Inflammatory macrophage treated with lipopolysaccharide for 1 hour (primary cell): ENCODE measurements around the gene PHF5A.

Experiments
- DNase-seq, 2 donors: peaks; one replicate each; pipeline ENCODE4 v3.0.0-alpha.2; 2020 to 2022

The PHF5A gene, protein sequence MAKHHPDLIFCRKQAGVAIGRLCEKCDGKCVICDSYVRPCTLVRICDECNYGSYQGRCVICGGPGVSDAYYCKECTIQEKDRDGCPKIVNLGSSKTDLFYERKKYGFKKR

DNA sequence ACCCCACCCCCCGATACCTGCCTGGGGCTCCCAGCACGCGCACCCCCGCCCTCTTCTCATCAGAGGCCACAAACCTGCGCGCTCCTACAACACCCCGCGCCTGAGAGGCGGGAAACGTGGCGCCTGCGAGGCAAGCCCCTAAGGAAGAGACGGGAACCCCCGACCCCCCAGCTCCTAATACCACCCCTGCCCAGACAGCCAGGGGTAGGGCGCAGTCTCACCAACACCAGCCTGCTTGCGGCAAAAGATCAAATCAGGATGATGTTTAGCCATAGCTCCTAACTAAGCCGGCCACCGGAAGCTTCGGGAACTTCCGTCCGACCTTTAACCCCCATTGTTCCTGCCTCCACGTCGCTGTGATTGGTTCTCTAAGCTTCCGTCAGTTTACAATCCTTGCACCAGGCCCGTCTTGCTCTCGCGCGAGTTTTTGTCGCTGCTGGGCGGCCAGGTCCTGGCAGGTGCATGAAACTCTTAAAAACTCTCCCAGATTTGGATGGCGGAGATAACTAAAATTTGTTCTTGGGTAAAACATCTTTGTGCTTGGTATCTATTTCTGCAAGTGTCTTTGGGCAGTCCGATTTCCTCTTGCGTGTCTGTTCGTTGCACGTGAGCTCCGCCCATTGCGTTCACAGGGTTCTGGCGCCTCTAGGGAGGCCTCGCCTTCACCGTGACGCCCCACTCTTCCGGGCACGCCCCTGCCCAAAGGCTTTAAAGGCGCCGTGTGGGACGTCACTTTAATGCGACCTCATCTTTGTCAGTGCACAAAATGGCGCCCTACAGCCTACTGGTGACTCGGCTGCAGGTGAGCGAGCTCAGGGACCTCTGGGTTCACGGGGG, at the start of gene PHF5A, which contains the start of gene ACO2:
PHF5A (minus strand) TSS at position 312 of the 837 bp plus-strand sequence; CDS start at position 273, 39 bp downstream.
ACO2 (plus strand) TSS at position 737 of the 837 bp plus-strand sequence; CDS start at position 767, 30 bp downstream.
- peak; percentile 94 to 100 for DNase-seq

DNA sequence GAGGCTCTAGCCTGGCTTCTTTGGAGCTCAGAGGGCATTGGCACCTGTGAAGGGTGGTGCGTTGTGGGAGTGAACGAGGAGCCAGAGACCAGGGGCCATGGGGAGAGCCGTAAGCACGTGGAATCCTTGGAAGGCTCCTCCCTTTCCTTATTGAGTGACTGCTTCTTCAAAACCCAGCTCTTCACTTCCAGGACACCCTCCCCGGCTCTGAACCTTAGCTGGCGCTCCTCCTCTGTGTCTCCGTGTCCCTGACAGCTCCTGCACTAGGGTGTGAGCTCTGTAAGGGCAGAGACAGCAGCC, 49.5 kb upstream of the PHF5A start:
- no peak for DNase-seq

DNA sequence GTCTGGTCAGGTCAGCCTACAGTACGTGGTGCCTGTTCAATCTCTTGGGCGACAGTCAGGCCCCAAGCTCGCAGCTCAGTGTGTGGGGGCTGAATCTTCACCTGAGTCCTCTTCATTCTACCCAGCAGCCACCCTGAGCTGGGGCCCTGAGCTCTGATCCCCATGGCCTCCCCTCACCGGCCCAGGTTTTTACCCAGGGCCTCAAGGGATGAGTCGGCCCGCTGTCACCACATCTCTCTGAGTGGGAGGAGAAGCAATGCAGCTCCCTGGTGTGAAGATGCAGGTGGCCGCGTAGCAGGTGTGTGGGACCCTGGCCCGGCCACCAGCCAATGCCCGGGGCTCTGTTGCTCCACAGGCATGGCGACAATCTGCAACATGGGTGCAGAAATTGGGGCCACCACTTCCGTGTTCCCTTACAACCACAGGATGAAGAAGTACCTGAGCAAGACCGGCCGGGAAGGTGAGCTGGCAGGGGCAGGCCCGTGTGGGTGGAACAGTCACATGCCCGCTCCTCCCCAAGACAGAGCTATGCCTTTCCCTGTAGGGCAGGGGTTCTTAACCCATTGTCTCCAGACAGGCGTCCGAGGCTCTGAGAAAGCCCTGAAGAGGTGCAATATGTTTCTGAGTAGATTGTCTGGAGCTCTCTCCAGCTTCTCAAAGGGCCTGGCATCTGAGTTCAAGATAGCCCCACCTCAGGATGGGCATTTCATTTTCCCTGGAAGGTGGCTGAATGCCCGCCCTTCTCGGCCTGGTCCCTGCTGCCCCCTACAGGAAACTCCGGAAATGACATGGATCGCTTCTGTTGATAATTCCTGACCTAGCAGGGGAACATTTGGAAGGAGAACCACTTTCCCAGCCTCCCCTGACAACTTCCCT, 48.9 kb upstream of the PHF5A start:
- peak in 1 of 2 donors; percentile 70 for DNase-seq

DNA sequence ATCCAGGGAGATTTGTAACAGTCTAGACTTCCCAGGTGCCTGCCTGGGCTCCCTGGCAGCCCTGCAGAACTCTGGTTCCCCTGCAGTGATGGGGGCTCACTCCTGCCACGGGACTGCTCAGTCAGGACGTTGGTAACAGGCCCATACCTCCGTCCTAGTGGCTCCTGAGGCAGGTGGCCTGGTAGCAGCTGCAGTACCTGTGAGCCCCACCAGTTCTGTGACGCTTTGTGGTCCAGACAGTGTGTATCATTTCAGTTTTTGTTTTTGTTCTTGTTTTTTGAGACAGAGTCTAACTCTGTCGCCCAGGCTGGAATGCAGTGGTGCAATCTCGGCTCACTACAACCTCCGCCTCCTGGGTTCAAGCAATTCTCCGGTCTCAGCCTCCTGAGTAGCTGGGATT, 48.0 kb upstream of the PHF5A start:
- DNase-seq, result no peak

DNA sequence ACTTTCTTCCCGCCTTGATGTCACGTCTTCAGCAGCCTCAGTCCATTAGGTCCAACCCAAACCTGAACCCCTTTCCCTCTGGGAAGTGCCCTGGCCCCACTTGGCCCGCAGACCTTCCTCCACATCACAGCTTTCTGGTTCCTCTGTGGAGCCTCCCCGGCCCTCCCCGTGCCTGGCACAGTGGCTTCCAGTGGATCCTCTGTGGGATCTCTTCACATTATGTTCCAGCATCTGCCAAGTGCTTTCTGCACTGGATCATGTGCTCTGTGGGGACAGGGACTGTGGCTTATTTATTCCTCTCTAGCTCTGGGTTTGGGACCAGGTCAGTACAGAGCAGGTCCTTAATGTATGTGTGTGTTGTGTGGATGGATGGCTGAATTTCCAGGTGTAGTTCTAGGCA, 44.9 kb upstream of the PHF5A start:
- DNase-seq, result no peak

DNA sequence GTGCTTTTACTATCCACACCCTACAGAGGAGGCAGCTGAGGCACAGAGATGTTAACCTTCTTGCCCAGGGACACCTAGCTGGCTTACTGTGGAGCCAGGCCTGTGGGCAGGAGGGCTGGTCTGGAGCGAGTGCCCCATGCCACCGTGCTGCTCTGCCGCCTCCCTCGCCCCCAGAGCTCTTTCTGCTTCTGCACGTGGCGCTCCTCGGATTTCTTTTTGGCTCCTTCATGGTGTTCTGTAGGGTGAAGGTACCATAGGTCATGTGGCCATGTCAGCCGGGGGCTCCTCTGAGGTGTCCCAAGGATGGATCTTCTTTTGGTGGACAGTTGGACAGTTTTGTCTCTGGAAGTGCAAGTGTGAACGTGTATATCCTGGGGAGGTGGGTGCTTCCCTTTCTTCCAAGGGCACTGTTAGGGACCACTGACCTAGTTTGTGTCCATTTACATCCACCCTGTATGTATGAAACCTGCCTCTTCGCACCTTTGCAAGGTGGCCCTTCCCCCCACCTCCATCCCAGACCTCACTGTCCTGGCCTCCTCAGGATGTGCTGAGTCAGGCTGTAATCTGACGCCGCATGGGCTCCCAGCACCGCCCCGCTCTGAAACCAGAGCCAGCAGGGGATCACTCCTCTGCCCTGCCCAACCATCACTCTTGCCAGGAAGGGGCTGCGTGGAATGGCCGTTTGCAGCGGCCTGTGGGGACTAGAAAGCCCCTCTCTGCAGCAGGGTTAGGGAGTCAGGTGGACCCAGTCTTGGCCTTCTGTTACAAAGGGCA, 44.1 kb upstream of the PHF5A start:
- DNase-seq, result no peak

DNA sequence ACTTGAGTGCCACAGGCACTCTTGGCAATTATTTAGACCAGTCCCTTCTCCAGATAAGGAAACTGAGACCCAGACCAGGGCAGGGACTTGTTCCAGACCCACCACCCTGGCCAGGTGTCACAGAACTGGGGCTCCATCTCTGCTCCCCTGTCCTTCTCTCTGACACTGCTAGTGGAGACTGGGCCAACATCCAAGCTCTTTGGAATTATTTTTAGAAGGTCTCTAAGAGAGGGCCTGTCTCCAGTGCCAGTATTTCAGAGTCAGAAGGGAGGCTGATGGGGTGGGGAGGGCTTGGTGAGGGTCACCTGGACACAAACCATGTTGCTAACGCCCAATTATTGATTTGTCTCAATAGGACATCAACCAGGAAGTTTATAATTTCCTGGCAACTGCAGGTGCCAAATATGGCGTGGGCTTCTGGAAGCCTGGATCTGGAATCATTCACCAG, 43.1 kb upstream of the PHF5A start:
- no peak for DNase-seq

DNA sequence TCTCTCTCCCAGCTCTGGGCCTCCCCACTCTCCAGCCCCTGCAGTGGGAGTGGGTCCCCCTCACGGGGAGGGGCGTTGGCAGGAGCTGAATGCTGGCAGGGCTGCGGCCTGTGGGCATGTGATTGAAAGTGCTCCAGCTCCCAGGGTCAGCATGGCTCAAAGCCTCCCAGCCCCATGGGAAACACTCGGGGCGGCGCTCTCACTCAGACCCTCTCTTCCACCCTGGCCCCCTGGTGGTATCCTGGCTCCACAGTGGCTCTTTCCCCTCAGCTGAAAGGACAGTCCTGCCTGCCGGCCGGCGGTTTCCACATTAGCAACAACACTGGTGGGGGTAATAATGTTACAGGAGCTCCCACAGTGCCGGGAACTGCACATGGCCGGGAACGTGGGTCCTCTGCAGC, 40.3 kb upstream of the PHF5A start:
- DNase-seq, result no peak

DNA sequence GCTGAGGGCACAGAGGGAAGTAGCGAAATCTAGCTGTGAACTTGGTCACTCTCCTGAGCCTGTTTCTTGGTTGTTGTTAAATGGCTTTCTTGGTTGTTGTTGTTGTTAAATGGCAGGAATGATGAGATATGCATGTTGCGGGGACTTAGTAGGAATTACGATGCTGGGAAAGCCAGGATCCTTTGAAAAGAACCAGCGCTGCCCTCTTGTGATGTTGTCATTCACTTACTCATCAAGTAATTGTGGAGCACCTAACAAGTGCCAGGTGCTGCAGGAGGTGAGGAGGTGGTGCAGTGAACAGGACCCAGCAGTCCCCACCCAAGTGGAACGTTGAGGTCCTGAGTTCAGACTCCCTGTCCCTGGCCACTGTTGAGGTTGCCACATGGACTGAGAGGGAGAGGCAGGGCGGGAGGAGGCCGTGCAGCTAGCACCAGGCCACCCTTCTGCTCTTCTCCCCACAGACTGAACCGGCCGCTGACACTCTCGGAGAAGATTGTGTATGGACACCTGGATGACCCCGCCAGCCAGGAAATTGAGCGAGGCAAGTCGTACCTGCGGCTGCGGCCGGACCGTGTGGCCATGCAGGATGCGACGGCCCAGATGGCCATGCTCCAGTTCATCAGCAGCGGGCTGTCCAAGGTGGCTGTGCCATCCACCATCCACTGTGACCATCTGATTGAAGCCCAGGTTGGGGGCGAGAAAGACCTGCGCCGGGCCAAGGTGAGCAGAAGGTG, 39.0 kb upstream of the PHF5A start:
- no peak for DNase-seq

DNA sequence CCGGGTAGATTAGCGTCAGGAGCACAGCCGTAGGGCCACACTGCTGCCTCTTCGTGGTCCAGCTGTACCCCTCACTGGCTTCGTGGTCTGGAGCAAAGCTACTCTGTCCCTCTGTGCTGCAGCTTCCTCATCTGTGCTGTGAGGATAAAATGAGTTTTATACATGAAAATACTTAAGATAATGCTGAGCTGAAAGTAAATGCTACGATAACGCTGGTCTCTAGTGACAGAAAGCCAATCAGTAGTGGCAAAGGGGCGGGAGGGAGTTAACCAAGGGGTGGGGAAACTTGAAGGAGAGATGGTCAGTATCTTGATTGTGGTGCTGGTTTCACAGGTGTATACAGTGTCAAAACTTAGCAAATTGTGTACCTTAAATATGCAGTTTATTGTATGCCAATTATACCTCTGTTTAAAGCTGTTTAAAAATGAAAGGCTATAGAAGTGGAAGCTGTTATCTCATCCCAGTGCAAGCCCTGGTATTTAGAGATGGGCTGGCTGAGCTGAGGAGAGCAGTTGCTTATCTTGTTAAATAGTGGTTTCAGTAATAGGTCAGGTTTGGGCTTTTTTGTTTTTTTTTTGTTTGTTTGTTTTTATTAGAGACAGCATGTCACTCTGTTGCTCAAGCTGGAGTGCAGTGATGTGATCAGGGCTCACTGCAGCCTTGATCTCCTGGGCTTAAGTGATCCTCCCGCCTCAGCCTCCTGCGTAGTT, 37.2 kb upstream of the PHF5A start:
- DNase-seq, result no peak

DNA sequence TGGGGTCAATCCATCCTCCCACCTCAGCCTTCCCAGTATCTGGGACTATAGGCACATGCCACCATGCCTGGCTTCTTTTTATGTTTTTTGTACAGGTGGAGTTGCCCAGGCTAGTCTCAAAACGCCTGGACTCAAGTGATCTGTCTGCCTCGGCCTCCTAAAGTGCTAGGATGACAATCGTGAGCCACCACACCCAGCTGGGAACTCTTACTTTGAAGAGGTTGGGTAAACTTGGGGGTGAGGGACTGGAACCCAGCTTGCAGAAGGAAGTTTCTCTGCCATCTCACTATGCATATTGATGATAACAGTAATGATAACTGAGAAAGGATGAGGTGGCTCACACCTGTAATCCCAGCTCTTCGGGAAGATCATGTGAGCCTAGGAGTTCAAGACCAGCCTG, 36.3 kb upstream of the PHF5A start:
- no peak for DNase-seq

DNA sequence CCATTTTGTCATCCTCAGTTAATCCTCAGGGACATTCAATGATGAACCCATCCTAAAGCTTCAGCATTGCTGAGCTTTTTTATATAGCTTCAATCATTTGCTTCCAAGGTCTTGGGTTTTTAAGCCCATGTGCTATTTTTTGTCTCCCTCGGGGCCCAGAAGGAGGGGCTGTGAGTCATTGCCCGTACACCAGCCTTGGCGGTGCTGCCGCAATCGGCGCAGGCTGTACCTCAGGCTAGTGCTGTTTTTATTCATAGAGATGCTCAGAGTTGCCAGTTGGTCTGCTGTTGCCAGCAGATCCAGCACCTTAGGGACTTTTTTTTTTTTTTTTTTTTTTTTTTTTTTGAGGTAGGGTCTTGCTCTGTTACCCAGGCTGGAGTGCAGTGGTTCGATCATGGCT, 35.9 kb upstream of the PHF5A start:
- DNase-seq, result no peak

DNA sequence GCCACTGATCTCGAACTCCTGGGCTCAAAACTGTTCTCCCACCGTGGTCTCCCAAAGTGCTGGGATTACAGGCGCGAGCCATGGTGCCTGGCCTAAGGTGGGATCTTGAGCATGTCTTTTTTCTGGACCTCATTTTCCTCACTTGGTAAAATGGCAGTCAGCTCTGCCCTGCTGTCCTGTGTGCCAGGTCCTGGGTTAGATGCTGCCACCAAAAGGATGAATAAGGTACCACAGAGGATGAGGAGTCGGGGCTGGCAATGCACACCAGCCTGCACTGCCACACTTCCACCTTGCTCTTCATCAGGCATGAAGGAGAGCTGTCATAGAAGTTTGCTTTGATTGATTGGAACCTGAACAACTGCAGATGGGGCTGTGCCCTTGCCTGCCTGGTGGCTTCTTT, 32.7 kb upstream of the PHF5A start:
- no peak for DNase-seq

DNA sequence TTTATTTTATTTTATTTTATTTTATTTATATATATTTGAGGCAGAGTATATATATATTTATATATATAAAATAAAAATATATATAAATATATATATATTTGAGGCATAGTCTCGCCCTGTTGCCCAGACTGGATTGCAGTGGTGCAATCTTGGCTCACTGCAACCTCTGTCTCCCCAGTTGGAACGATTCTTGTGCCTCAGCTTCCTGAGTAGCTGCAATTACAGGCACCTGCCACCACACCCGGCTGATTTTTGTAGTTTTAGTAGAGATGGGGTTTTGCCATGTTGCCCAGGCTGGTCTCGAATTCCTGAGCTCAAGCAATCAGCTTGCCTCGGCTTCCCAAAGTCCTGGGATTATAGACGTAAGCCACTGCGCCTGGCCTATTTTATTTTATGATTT, 31.8 kb upstream of the PHF5A start:
- DNase-seq, result no peak

DNA sequence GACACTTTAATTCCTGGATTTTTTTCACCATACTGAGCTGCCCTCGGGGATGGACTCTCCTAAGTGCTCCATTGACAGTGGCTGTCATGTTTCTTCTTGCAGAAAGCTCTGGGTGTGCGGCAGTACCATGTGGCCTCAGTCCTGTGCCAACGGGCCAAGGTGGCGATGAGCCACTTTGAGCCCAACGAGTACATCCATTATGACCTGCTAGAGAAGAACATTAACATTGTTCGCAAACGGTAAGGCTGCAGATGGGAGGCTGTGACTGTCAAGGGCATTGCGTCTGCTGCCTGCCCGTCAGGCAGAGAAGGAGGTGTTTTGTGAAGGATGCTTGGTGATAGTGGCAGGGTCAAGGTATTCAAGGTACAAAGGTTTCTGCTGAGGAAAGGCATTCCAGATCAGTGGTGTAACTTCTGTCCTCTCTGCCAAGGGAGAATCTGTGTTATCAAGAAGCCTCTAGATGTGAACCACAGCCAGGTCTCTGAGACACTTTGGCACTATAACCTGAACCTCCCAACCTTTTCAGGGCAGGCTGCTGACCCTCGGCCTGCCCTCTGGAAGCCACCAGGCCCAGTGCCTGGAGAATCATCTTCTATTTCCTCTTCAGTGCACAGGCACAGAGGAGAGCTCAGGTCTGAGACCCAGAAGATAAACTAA, 31.3 kb upstream of the PHF5A start:
- DNase-seq, result no peak

DNA sequence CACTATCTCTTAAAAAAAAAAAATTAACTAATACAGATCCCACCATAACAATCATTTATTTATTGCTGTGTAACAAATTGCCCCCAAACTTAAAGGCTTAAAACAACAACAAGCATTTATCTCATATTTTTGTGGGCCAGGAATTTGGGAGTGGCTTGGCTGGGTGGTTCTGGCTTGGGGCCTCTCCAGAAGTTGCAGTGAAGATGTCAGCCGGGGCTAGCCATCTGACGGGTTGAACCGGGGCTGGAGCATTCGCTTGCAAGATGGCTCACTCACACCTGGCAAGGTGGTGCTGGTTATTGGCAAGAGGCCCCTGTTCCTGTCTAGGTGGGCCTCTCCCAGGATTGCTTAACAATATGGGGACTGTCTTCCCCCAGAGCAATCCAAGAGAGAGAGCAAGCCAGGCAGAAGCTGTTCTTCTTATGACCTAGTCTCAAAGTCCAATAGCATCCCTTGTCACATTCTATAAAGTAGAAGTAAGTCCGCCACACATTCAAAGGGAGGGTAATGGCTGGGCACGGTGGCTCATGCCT, 29.9 kb upstream of the PHF5A start:
- no peak for DNase-seq

DNA sequence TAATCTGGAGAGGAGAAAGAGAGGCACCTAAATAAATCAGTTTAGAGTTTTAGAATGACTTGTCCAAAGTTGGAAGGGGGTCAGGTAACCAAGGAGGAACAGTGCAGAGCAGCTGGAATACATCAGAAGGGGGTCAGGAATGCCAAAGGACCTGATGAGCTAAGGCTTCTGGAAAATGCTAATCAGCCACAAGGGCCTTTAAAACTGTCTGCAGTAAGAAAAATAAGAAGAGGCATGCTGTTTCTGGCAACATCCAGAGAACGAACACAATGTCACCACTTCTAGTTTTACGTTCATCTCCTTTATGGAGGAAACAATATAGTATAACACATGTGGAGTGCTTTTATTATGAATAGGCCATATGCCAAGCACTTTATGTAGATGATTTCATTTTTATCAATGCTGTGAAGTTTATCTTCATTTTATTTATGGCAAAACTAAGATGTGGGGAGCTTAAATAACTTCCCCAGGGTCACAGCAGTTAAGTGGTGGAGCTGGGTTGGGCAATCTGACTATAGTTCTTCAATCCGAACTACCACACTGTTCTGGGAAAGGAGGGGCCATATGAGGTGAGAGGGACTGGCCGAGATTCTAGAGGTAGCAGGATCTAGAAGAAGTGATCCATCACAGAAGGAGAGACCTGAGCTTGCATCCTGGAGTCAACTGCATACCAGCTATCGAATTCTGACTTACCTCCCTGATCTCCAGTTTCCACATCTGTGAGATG, 23.0 kb upstream of the PHF5A start:
- no peak for DNase-seq

DNA sequence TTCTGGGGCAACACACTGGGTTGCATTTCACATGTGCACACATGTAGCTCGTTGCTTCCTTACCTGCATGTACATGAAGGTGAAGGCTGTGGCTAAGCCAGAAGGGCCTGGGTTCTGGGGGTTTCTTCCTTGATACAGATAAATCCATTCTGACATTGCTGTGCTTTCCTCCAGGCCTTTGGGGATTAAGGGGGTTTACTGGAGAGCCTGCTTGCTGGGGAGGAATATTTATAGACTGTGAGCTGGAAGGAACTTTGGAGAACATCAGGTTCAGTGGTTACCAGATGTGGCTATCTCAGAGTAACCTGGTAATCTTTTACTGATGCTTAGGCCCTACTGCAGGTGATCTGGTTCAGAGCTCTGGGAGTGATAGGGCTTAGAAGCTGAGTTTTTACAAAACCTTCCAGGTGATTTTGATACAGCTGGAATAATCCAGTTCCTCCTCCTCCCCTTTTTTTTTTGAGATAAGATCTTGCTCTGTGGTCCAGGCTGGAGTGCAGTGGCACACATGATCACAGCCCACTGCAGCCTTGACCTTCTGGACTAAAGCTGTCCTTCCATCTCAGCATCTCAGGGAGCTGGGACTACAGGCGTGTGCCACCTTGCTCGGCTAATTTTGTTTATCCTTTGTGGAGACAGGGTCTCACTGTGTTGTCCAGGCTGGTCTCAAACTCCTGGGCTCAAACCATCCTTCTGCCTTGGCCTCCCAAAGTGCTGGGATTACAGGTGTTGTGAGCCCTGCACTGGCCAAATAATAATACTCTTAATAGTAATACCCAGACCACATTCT, 20.3 kb upstream of the PHF5A start:
- DNase-seq, result no peak

DNA sequence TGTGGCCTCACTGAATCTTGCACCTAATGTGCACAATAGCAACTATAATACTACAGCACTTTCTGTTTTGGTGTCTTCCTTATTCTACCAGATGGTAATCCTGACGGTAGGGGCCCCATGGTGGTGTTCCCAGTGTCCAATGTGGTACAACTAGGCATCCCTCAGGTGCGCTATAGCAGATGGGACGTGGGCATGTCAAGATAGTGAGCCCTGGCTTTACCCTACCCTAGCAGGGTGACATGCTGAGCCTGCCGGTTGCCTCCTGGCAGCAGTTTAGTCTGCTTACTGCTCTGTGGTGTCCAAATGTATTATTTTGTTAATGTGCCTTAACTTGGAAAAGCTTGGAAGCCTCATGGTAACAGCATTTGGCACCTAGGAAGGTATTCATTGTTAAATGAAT, 19.6 kb upstream of the PHF5A start:
- DNase-seq, result no peak
